Renal pelvis (tissue), 4 donors: Measurements from ENCODE around the gene LEKR1. TPM values are rescaled to one million over a fixed set of nuclear protein-coding genes. Genes with fewer than 3 reads are reported as not detected.

Experiments used
- DNase-seq: peaks from one replicate; pipeline ENCODE4 v3.0.0-alpha.2; 2013
- polyA plus RNA-seq, 3 donors: library from polyadenylated mRNA; unstranded; fragments of 120-200 nt; gene quantifications; one replicate each; pipeline ENCODE4 v1.2.1, GENCODE V29; 2013; ENCODE audit not compliant: insufficient read length in 3 of 3

The LEKR1 gene
- polyA plus RNA-seq, 3 donors = 1.3 to 4.2 (median 3.8) TPM

- no peak for DNase-seq
Observed at GRCh38 chr3:157058392-157059071, 232.4 kb downstream of the LEKR1 start.

- DNase-seq = no peak
Observed at GRCh38 chr3:157059181-157059580, 233.0 kb downstream of the LEKR1 start.

GRCh38 chr3:157059661-157060060, 233.5 kb downstream of the LEKR1 start:
- no peak for DNase-seq

GRCh38 chr3:157061265-157061664, 235.1 kb downstream of the LEKR1 start:
- no peak for DNase-seq

- DNase-seq = no peak
Observed at GRCh38 chr3:157063469-157063868, 237.3 kb downstream of the LEKR1 start.

- DNase-seq = peak; percentile 50
Observed at GRCh38 chr3:157063926-157064325, 237.8 kb downstream of the LEKR1 start.

- DNase-seq = no peak
Observed at GRCh38 chr3:157064402-157064801, 238.2 kb downstream of the LEKR1 start.

- DNase-seq = no peak
Observed at GRCh38 chr3:157065201-157065600, 239.0 kb downstream of the LEKR1 start.

GRCh38 chr3:157066335-157067098, 240.4 kb downstream of the LEKR1 start:
- DNase-seq = no peak

GRCh38 chr3:157067114-157067513, 241.0 kb downstream of the LEKR1 start:
- DNase-seq = no peak

GRCh38 chr3:157069406-157069805, 243.3 kb downstream of the LEKR1 start:
- no peak for DNase-seq

GRCh38 chr3:157069846-157070677, 243.9 kb downstream of the LEKR1 start:
- no peak for DNase-seq

GRCh38 chr3:157070678-157070999, 244.5 kb downstream of the LEKR1 start:
- DNase-seq = no peak

- DNase-seq = no peak
Observed at GRCh38 chr3:157071744-157072525, 245.8 kb downstream of the LEKR1 start.

GRCh38 chr3:157073810-157074209, 247.7 kb downstream of the LEKR1 start:
- DNase-seq = no peak

- DNase-seq = no peak
Observed at GRCh38 chr3:157074490-157074889, 248.3 kb downstream of the LEKR1 start.

GRCh38 chr3:157074981-157075380, 248.8 kb downstream of the LEKR1 start:
- DNase-seq = no peak

- no peak for DNase-seq
Observed at GRCh38 chr3:157075693-157076420, 249.7 kb downstream of the LEKR1 start.

GRCh38 chr3:157077565-157077991, 251.4 kb downstream of the LEKR1 start:
- peak; percentile 64 for DNase-seq

GRCh38 chr3:157078131-157078810, 252.1 kb downstream of the LEKR1 start:
- DNase-seq = no peak

GRCh38 chr3:157078811-157079185, 252.6 kb downstream of the LEKR1 start:
- DNase-seq = no peak
